ENCODE results near the gene SHKBP1.

The SHKBP1 gene

DNA sequence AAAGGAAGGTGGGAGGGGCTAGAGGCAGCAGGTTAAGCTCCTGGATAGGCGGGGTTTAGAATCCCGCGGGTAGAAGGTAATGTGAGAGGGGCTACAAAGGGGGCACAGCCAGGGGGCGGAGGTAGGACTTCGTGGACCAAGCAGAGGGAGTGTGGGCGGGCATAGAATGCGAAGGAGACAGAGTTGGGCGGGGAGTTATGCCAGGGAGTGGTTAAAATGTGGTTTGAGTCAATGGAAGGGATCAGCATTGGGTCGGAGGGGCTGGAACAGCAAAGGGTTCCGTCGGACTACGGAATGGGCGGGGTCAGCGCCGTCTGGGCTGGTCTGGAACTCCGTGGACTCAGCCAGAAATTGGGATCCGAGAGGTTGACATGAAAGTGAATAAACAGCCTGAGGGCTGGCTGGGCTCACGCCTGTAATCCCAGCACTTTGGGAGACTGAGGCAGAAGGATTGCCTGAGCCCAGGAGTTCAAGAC lies 27.5 kb downstream of the SHKBP1 start (continued):
- TF ChIP-seq ZNF518A (tag by site-specific recombination; conservative IDR thresholded peaks at IDR 0.05; ENCODE audit: low read depth) (no peak), ZNF423 (tag by site-specific recombination; IDR thresholded peaks at IDR 0.05) (peak; percentile 28; the same call in 1 of the 2 replicates), SCRT2 (tag by site-specific recombination; IDR thresholded peaks at IDR 0.05) (no peak), KLF9 (tag by site-specific recombination; IDR thresholded peaks at IDR 0.05; ENCODE audit: low read depth) (no peak; the same call in 1 of the 2 replicates), ZNF292 (tag by site-specific recombination; IDR thresholded peaks at IDR 0.05; ENCODE audit: borderline replicate concordance, low read depth) (no peak), ZNF501 (tag by site-specific recombination; IDR thresholded peaks at IDR 0.05) (no peak; the same call in 1 of the 2 replicates), ZNF510 (tag by site-specific recombination; IDR thresholded peaks at IDR 0.05; ENCODE audit: insufficient replicate concordance) (no peak), ZNF350 (tag by site-specific recombination; IDR thresholded peaks at IDR 0.05) (no peak), ZNF639 (tag by site-specific recombination; IDR thresholded peaks at IDR 0.05) (peak; percentile 66), BCL11B (tag by site-specific recombination; IDR thresholded peaks at IDR 0.05; ENCODE audit: low read depth) (peak; percentile 85; the same call in 1 of the 2 replicates), ZNF626 (tag by site-specific recombination; IDR thresholded peaks at IDR 0.05) (no peak), ZNF138 (tag by site-specific recombination; IDR thresholded peaks at IDR 0.05; ENCODE audit: borderline replicate concordance) (no peak), ZSCAN23 (tag by site-specific recombination; IDR thresholded peaks at IDR 0.05) (0 out of 2 replicates have a peak, but pooled peaks have one; percentile 64), ZNF514 (tag by site-specific recombination; IDR thresholded peaks at IDR 0.05) (no peak), ZNF19 (tag by site-specific recombination; IDR thresholded peaks at IDR 0.05; ENCODE audit: low read depth) (no peak), ZBTB48 (tag by site-specific recombination; IDR thresholded peaks at IDR 0.05) (peak; percentile 93), ZNF785 (tag by site-specific recombination; IDR thresholded peaks at IDR 0.05) (peak; percentile 83; the same call in 1 of the 2 replicates), ZNF521 (tag by site-specific recombination; IDR thresholded peaks at IDR 0.05) (no peak), KLF7 (tag by site-specific recombination; IDR thresholded peaks at IDR 0.05; ENCODE audit: borderline replicate concordance) (peak; percentile 93; the same call in 1 of the 2 replicates), ZNF140 (tag by site-specific recombination; IDR thresholded peaks at IDR 0.05) (no peak), ZNF571 (tag by site-specific recombination; IDR thresholded peaks at IDR 0.05) (no peak), ZNF561 (tag by site-specific recombination; IDR thresholded peaks at IDR 0.05; ENCODE audit: borderline replicate concordance) (peak; percentile 25; the same call in 1 of the 2 replicates), GLIS2 (tag by site-specific recombination; IDR thresholded peaks at IDR 0.05) (peak; percentile 100), ZNF266 (tag by site-specific recombination; IDR thresholded peaks at IDR 0.05; ENCODE audit: low read depth) (no peak), ZNF202 (tag by site-specific recombination; IDR thresholded peaks at IDR 0.05; ENCODE audit: borderline replicate concordance) (no peak), ZNF843 (tag by site-specific recombination; IDR thresholded peaks at IDR 0.05) (0 out of 2 replicates have a peak, but pooled peaks have one; percentile 45), ZNF707 (tag by site-specific recombination; IDR thresholded peaks at IDR 0.05) (no peak), ZNF175 (tag by site-specific recombination; IDR thresholded peaks at IDR 0.05) (no peak)
- TF ChIP-seq, protein P1, sequence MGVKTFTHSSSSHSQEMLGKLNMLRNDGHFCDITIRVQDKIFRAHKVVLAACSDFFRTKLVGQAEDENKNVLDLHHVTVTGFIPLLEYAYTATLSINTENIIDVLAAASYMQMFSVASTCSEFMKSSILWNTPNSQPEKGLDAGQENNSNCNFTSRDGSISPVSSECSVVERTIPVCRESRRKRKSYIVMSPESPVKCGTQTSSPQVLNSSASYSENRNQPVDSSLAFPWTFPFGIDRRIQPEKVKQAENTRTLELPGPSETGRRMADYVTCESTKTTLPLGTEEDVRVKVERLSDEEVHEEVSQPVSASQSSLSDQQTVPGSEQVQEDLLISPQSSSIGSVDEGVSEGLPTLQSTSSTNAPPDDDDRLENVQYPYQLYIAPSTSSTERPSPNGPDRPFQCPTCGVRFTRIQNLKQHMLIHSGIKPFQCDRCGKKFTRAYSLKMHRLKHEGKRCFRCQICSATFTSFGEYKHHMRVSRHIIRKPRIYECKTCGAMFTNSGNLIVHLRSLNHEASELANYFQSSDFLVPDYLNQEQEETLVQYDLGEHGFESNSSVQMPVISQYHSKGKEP (tag by site-specific recombination; IDR thresholded peaks at IDR 0.05): no peak; the same call in 1 of the 2 replicates
- TF ChIP-seq, protein P2, sequence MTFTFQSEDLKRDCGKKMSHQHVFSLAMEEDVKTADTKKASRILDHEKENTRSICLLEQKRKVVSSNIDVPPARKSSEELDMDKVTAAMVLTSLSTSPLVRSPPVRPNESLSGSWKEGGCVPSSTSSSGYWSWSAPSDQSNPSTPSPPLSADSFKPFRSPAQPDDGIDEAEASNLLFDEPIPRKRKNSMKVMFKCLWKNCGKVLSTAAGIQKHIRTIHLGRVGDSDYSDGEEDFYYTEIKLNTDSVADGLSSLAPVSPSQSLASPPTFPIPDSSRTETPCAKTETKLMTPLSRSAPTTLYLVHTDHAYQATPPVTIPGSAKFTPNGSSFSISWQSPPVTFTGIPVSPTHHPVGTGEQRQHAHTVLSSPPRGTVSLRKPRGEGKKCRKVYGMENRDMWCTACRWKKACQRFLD (tag by site-specific recombination; IDR thresholded peaks at IDR 0.05): no peak
- TF ChIP-seq, protein P3, sequence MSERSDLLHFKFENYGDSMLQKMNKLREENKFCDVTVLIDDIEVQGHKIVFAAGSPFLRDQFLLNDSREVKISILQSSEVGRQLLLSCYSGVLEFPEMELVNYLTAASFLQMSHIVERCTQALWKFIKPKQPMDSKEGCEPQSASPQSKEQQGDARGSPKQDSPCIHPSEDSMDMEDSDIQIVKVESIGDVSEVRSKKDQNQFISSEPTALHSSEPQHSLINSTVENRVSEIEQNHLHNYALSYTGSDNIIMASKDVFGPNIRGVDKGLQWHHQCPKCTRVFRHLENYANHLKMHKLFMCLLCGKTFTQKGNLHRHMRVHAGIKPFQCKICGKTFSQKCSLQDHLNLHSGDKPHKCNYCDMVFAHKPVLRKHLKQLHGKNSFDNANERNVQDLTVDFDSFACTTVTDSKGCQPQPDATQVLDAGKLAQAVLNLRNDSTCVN (tag by site-specific recombination; optimal IDR thresholded peaks at IDR 0.05): no peak
